Urinary bladder (tissue), 4 donors: ENCODE data around the gene COMMD1. TPM values are rescaled to one million over a fixed set of nuclear protein-coding genes. Genes with fewer than 3 reads are reported as not detected.
"Not testable (repeated sequence)": the region's sequence is repeated elsewhere in the genome, so short reads cannot be mapped to it uniquely, and the experiment has no call there.

Experiments used
- DNase-seq: peaks from one replicate; pipeline ENCODE4 v3.0.0-alpha.2; 2015; ENCODE audit errors: extremely low spot score
- H3K27ac ChIP-seq: one replicate; pipeline ENCODE4 v1.5.1; 2013; ENCODE audit warnings: low read depth, mild to moderate bottlenecking, moderate library complexity
- H3K36me3 ChIP-seq: one replicate; pipeline ENCODE4 v1.6.1; 2013; ENCODE audit warnings: mild to moderate bottlenecking, moderate library complexity; ENCODE audit not compliant: insufficient read depth
- H3K4me1 ChIP-seq: one replicate; pipeline ENCODE4 v1.6.1; 2013; ENCODE audit warnings: mild to moderate bottlenecking, moderate library complexity; ENCODE audit not compliant: insufficient read depth
- H3K4me3 ChIP-seq: one replicate; pipeline ENCODE4 v1.5.1; 2013; ENCODE audit warnings: low read depth, low read length
- WGBS: extraction: QIAGEN DNeasy Blood & Tissue Kit; methylation state at CpG from one replicate; pipeline ENCODE4 v1.1.7; 2013; 5-methylcytosine and 5-hydroxymethylcytosine counted together
- polyA plus RNA-seq: library from polyadenylated mRNA; stranded (reverse); fragments of 200-250 nt; gene quantifications from one replicate; pipeline ENCODE4 v1.2.3, GENCODE V29; 2013
- total RNA-seq: library from RNA; depleted of rRNA; stranded (reverse); fragments of >200 nt; gene quantifications from one replicate; pipeline ENCODE4 v1.2.3, GENCODE V29; 2014
- donor health status: healthy with polysubstance abuse.
- donor health status: healthy.

The COMMD1 gene
- total and polyA plus RNA-seq, 2 donors: 43.2 to 49.1 TPM

DNA sequence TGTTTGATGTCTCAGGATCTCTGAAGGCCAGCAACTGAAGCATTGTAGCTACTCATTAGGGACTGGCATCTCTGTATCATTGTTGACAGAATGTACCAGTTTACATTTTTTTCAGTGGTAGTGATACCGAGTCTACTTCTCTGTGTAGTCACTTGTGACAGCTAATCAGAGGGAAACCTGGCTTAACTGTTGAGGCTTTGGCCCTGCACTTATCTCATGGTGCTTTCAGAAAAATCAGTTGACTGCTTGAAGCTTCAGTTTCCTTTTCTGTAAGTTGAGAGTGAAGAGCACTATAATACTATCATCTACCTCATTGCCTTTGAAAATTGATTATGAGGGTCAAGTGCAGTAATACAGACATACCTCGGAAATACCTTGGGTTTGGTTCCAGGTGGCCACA lies 90.0 kb downstream of the COMMD1 start:
- WGBS: 73% methylated on average over 2 of the region's 2 CpGs
- no peak for DNase-seq

GRCh38 chr2:61998426-61998825 lies 93.0 kb downstream of the COMMD1 start:
- Histone ChIP-seq H3K36me3 (peaks cover 3% of the 10 kb centered on the region), H3K4me3 (no peak overlapping the region), H3K4me1 (no peaks in the 10 kb centered on the region), H3K27ac (no peak overlapping the region)
- DNase-seq: no peak
- 91% methylated on average over 8 of the region's 8 CpGs for WGBS

More for the DNA sequence above, 90.0 kb downstream of the COMMD1 start:
- Histone ChIP-seq H3K36me3 (no peaks in the 10 kb centered on the region), H3K4me1 (no peaks in the 10 kb centered on the region), H3K4me3 (no peak overlapping the region), H3K27ac (no peak overlapping the region)

DNA sequence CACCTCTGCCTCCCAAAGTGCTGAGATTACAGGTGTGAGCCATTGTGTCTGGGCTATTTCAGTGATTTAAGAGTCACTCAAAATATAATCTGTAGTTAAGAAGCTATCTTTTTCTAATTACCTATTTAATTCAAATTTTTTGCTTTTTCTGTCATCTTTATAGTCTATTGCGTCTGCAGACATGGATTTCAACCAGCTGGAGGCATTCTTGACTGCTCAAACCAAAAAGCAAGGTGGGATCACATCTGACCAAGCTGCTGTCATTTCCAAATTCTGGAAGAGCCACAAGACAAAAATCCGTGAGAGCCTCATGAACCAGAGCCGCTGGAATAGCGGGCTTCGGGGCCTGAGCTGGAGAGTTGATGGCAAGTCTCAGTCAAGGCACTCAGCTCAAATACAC lies 95.1 kb downstream of the COMMD1 start:
- Histone ChIP-seq H3K4me3 (no peak overlapping the region), H3K36me3 (peaks cover 3% of the 10 kb centered on the region), H3K4me1 (no peaks in the 10 kb centered on the region), H3K27ac (no peak overlapping the region)
- WGBS: 97% methylated on average over 5 of the region's 5 CpGs
- no peak for DNase-seq

GRCh38 chr2:62001431-62001830 lies 96.0 kb downstream of the COMMD1 start:
- Histone ChIP-seq H3K36me3 (peaks cover 3% of the 10 kb centered on the region), H3K4me1 (no peaks in the 10 kb centered on the region), H3K4me3 (no peak overlapping the region), H3K27ac (no peak overlapping the region)
- no peak for DNase-seq

- H3K4me3 ChIP-seq, H3K36me3 ChIP-seq, DNase-seq, H3K27ac ChIP-seq, H3K4me1 ChIP-seq: not testable (repeated sequence)
- WGBS: 78% methylated on average over 5 of the region's 5 CpGs
Measured at GRCh38 chr2:62004428-62004827, 99.0 kb downstream of the COMMD1 start.

DNA sequence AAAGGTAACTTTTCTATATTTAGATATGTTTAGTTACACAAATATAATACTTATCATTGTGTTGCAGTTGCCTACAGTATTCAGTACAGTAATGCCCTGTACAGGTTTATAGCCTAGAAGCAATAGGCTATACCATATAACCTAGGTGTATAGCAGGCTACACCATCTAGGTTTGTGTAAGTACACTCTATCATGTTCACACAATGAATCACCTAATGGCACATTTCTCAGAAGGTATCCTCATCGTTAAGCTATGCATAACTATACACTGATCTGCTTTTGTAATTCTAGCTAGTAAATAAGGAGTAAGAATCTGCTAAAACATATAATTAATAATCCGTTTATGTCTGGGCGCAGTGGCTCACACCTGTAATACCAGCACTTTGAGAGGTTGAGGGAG lies 102.1 kb downstream of the COMMD1 start:
- Histone ChIP-seq H3K27ac (no peak overlapping the region), H3K36me3 (no peaks in the 10 kb centered on the region), H3K4me3 (no peak overlapping the region), H3K4me1 (no peaks in the 10 kb centered on the region)
- no peak for DNase-seq
- WGBS: 99% methylated on average over 3 of the region's 3 CpGs

DNA sequence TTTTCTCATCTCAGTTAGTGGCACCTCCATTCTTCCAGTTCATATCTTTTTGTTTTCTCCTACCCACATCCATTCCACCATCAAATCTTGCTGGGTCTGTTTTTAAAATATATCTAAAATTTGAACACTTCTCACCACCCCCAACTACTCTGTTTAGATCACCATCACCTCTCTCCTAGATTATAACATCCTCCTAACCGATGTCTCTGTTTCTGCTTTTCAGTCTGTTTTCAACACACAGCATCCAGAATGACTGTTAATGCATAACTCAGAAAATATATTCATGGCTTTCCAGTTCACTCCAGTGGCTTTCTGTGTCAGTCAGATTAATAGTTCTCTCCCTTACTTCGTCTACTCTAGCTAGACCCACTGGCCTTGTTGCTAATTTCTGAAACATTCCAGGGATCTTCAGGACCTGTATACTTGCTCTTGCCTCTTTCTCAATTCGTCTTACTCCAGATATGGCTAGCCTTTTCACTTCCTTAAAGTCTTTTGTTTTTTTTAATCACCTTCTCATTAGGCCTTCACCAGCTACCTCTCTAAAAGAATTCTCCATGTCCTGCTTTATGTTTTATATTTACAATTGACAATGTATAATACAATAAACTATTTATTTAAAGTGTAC lies 105.3 kb downstream of the COMMD1 start:
- H3K27ac ChIP-seq: no peak overlapping the region
- H3K4me1 ChIP-seq: no peaks in the 10 kb centered on the region
- no peaks in the 10 kb centered on the region for H3K36me3 ChIP-seq
- 84% methylated on average over 3 of the region's 3 CpGs for WGBS
- no peak overlapping the region for H3K4me3 ChIP-seq
- DNase-seq: no peak

GRCh38 chr2:62013641-62014040 lies 108.2 kb downstream of the COMMD1 start:
- Histone ChIP-seq H3K4me3 (no peak overlapping the region), H3K4me1 (no peaks in the 10 kb centered on the region), H3K27ac (no peak overlapping the region), H3K36me3 (no peaks in the 10 kb centered on the region)
- no peak for DNase-seq

GRCh38 chr2:62014102-62014501 lies 108.6 kb downstream of the COMMD1 start:
- Histone ChIP-seq H3K4me3 (no peak overlapping the region), H3K4me1 (no peaks in the 10 kb centered on the region), H3K36me3 (no peaks in the 10 kb centered on the region), H3K27ac (no peak overlapping the region)
- WGBS: 11% methylated on average over 2 of the region's 2 CpGs
- peak; percentile 39 for DNase-seq

DNA sequence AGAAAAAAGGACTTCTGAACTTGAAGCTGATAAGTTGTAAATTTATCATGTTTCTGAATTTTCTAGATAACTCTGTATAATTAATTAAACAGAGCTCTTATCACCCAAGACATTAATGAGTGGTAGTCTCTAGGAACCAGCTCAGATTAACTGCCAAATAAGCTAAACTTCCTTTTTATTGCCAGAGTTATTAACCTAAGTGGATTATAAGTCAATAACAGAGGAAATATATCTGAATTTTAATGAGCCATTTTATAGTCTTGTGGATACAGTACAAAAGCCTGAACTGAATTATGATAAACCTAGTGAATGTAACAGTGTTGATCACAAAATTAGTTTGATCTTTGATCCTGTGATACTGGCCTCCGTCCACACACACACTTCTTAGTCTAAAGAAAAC lies 111.5 kb downstream of the COMMD1 start:
- Histone ChIP-seq H3K27ac (no peak overlapping the region), H3K36me3 (no peaks in the 10 kb centered on the region), H3K4me3 (no peak overlapping the region), H3K4me1 (no peaks in the 10 kb centered on the region)
- WGBS: 94% methylated on average over 1 of the region's 1 CpG
- DNase-seq: no peak

DNA sequence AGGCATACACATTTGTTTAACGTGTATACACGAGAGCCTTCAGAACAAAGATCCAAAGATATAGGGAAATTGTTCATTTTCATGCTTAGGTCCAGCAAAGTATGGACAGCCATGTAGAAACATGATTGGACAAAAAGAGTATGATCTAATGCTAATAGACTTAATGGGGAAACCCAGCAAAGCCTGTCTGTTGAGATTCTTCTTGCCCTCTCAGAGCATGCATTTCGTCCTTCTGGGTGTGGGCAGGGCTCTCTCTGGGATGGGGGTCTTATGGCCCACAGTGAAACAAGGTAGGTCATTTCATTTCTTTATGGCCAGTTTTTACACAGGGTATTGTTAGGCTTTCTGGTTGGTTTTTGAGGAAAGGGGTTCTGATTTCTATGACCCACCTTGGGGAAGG lies 124.4 kb downstream of the COMMD1 start:
- DNase-seq: no peak
- no peak overlapping the region for H3K27ac ChIP-seq
- H3K4me1 ChIP-seq: no peaks in the 10 kb centered on the region
- WGBS: 90% methylated on average over 3 of the region's 3 CpGs
- no peak overlapping the region for H3K4me3 ChIP-seq
- H3K36me3 ChIP-seq: no peaks in the 10 kb centered on the region

- H3K4me1 ChIP-seq: no peaks in the 10 kb centered on the region
- H3K27ac ChIP-seq: no peak overlapping the region
- no peak for DNase-seq
- no peak overlapping the region for H3K4me3 ChIP-seq
- H3K36me3 ChIP-seq: no peaks in the 10 kb centered on the region
Measured at GRCh38 chr2:62030902-62031301, 125.4 kb downstream of the COMMD1 start.

DNA sequence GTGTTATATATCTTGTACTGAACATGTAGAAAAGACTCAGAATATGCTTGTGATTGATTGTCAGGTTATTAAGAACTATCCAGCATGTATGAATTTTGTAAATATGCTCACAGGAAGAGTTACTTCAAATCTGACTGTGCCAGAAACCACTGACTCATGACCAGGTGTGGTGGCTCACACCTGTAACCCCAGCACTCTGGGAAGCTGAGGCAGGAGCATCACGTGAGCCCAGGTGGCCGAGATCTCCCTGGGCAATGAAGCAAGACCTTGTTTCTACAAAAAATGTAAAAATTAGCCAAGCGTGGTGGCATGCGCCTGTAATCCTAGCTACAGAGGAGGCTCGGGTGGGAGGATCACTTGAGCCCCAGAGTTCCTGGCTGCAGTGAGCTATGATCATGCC lies 126.6 kb downstream of the COMMD1 start:
- no peak overlapping the region for H3K27ac ChIP-seq
- H3K4me1 ChIP-seq: no peaks in the 10 kb centered on the region
- no peaks in the 10 kb centered on the region for H3K36me3 ChIP-seq
- H3K4me3 ChIP-seq: no peak overlapping the region
- 97% methylated on average over 5 of the region's 5 CpGs for WGBS
- DNase-seq: no peak

DNA sequence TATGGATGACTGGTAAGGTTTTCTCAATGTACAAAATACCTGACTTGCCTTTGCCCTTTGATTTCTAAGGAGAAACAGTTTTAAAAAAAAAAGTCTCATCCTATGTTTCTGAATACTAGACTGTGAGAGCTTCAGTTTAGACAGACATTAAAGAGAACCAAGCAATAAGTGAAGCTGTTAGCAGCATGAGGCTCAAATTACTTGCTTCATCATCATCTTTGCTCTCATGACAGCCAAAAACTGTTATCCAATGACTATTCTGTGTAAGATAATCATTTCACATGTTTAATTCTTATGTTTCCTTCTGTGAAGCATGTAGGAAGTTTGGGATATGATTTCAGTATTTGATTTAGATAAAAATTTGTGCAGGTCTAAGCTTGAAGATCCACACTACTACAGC lies 129.2 kb downstream of the COMMD1 start:
- DNase-seq: no peak
- H3K27ac ChIP-seq: no peak overlapping the region
- H3K36me3 ChIP-seq: no peaks in the 10 kb centered on the region
- no peaks in the 10 kb centered on the region for H3K4me1 ChIP-seq
- H3K4me3 ChIP-seq: no peak overlapping the region

GRCh38 chr2:62036229-62036628 lies 130.8 kb downstream of the COMMD1 start:
- WGBS: 96% methylated on average over 1 of the region's 1 CpG
- no peaks in the 10 kb centered on the region for H3K36me3 ChIP-seq
- H3K4me1 ChIP-seq: no peaks in the 10 kb centered on the region
- H3K4me3 ChIP-seq: no peak overlapping the region
- H3K27ac ChIP-seq: no peak overlapping the region
- no peak for DNase-seq
